ENCODE data around the gene SPECC1L. TPM values are rescaled to one million over a fixed set of nuclear protein-coding genes. Genes with fewer than 3 reads are reported as not detected.

SPECC1L gene
- total RNA-seq, 5 donors from 2014 or later (not counting 1 experiment from before 2014, with no cell fraction given) = 45.3 to 64.0 (median 54.5) TPM

- no peaks in the 10 kb centered on the region for H3K9me3 ChIP-seq
- no peaks in the 10 kb centered on the region for H3K9me3 Mint-ChIP-seq
- no peaks in the 10 kb centered on the region for H3K36me3 Mint-ChIP-seq
- H3K4me3 Mint-ChIP-seq = no peak overlapping the region
- CTCF ChIA-PET = no interaction called here
- no peaks in the 10 kb centered on the region for H3K27me3 Mint-ChIP-seq
- POLR2A ChIA-PET = no interaction called here
- DNase-seq (no peak), ATAC-seq (replicated peaks in 1 of 4) (no peak)
- H3K27ac ChIP-seq (ENCODE audit: low read length) = no peak overlapping the region
- no peaks in the 10 kb centered on the region for H3K36me3 ChIP-seq (ENCODE audit: control insufficient read depth in 2 of 2, extremely low read depth in 1 of 2, insufficient read depth in 1 of 2, low read length in 1 of 2)
- H3K27me3 ChIP-seq (replicated peaks in 1 of 2; ENCODE audit: control insufficient read depth in 2 of 2, extremely low read depth in 1 of 2, insufficient read depth in 2 of 2, low read length in 1 of 2) = no peaks in the 10 kb centered on the region
- whole genome bisulfite sequencing (ENCODE audit: insufficient coverage) = 56% methylated on average over 1 of the region's 5 CpGs
- H3K27ac Mint-ChIP-seq = no peak overlapping the region
- no peaks in the 10 kb centered on the region for H3K4me1 ChIP-seq (ENCODE audit: control insufficient read depth in 1 of 2, extremely low read depth in 1 of 2, insufficient read depth in 2 of 2, low read length in 2 of 2)
- peaks cover 0 to 5% (median 2%) of the 10 kb centered on the region in 3 donors for H3K4me1 Mint-ChIP-seq
- no peak overlapping the region for H3K4me3 ChIP-seq (ENCODE audit: control insufficient read depth in 1 of 2, extremely low read depth in 1 of 2, low read length in 1 of 2)
Observed at GRCh38 chr22:24465566-24465965, 194.9 kb downstream of the SPECC1L start.

DNA sequence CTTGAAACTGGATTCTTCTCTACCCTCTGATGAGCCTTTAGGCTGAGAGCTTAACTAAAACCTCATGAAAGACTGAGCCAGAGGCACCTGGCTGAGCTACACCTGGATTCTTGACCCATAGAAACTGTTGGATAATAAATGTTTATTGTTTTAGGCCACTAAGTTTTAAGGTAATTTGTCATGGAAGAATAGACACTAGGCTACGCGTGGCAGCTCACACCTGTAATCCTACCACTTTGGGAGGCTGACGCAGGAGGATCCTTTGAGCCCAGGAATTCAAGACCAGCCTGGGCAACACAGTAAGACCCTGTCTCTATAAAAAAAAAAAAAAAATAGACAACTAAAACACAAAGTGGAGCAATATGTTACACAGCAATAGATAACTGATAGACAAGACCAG, 195.3 kb downstream of the SPECC1L start:
- Mint-ChIP-seq H3K4me1 (peaks cover 0 to 2% (median 2%) of the 10 kb centered on the region in 3 donors), H3K36me3 (no peaks in the 10 kb centered on the region), H3K27ac (no peak overlapping the region), H3K9me3 (no peaks in the 10 kb centered on the region), H3K27me3 (no peaks in the 10 kb centered on the region), H3K4me3 (no peak overlapping the region)
- no peaks in the 10 kb centered on the region for H3K27me3 ChIP-seq (replicated peaks in 1 of 2; ENCODE audit: control insufficient read depth in 2 of 2, extremely low read depth in 1 of 2, insufficient read depth in 2 of 2, low read length in 1 of 2)
- ATAC-seq (replicated peaks in 1 of 4) (no peak), DNase-seq (no peak)
- ChIA-PET POLR2A (no interaction called here), CTCF (interaction anchor here in 1 of 2 donors (0.7 kb wide), 1 partner anchor 20 kb away, joined by 3 read pairs; no protein-coding TSS in a partner anchor)
- no peaks in the 10 kb centered on the region for H3K4me1 ChIP-seq (ENCODE audit: control insufficient read depth in 1 of 2, extremely low read depth in 1 of 2, insufficient read depth in 2 of 2, low read length in 2 of 2)
- H3K9me3 ChIP-seq = no peaks in the 10 kb centered on the region
- no peak overlapping the region for H3K4me3 ChIP-seq (ENCODE audit: control insufficient read depth in 1 of 2, extremely low read depth in 1 of 2, low read length in 1 of 2)
- no peaks in the 10 kb centered on the region for H3K36me3 ChIP-seq (ENCODE audit: control insufficient read depth in 2 of 2, extremely low read depth in 1 of 2, insufficient read depth in 1 of 2, low read length in 1 of 2)
- WGBS (ENCODE audit: insufficient coverage) = 100% methylated on average over 1 of the region's 3 CpGs
- no peak overlapping the region for H3K27ac ChIP-seq (ENCODE audit: low read length)

GRCh38 chr22:24466716-24467328, 196.2 kb downstream of the SPECC1L start:
- CTCF ChIA-PET = interaction anchor here in 1 of 2 donors (0.7 kb wide), 1 partner anchor 19 kb away, joined by 3 read pairs; no protein-coding TSS in a partner anchor
- Mint-ChIP-seq H3K4me3 (no peak overlapping the region), H3K27me3 (no peaks in the 10 kb centered on the region), H3K4me1 (peaks cover 0 to 2% (median 2%) of the 10 kb centered on the region in 3 donors), H3K27ac (no peak overlapping the region), H3K36me3 (no peaks in the 10 kb centered on the region), H3K9me3 (no peaks in the 10 kb centered on the region)
- ATAC-seq (replicated peaks in 1 of 4) (no peak), DNase-seq (no peak)
- no peak overlapping the region for H3K4me3 ChIP-seq (ENCODE audit: control insufficient read depth in 1 of 2, extremely low read depth in 1 of 2, low read length in 1 of 2)
- no peak overlapping the region for H3K27ac ChIP-seq (ENCODE audit: low read length)
- no peaks in the 10 kb centered on the region for H3K27me3 ChIP-seq (replicated peaks in 1 of 2; ENCODE audit: control insufficient read depth in 2 of 2, extremely low read depth in 1 of 2, insufficient read depth in 2 of 2, low read length in 1 of 2)
- POLR2A ChIA-PET = no interaction called here
- no CpG with 5 or more reads among the region's 1 CpG for WGBS (ENCODE audit: insufficient coverage)
- H3K4me1 ChIP-seq (ENCODE audit: control insufficient read depth in 1 of 2, extremely low read depth in 1 of 2, insufficient read depth in 2 of 2, low read length in 2 of 2) = no peaks in the 10 kb centered on the region
- H3K9me3 ChIP-seq = no peaks in the 10 kb centered on the region
- H3K36me3 ChIP-seq (ENCODE audit: control insufficient read depth in 2 of 2, extremely low read depth in 1 of 2, insufficient read depth in 1 of 2, low read length in 1 of 2) = no peaks in the 10 kb centered on the region

DNA sequence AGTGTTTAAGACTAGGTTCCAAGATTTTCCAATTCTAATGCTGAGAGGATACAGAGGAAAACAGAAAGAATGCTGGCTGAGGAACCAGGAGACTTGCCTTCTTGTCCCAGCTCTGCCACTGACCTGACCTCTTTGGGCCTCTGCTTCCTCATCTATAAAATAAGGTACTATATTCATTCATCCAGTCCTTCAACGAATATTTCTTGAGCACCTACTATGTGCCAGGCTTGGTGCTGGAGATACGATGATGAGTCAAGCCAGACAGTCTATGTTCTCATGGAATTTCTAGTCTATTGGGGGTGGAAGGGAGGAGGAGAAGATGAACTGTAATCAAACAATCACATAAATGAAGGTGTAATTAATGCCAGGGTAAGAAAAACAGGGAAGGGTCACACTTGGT, 196.7 kb downstream of the SPECC1L start:
- no peak overlapping the region for H3K27ac Mint-ChIP-seq
- POLR2A ChIA-PET = no interaction called here
- no peaks in the 10 kb centered on the region for H3K27me3 Mint-ChIP-seq
- no peaks in the 10 kb centered on the region for H3K9me3 Mint-ChIP-seq
- Histone ChIP-seq H3K9me3 (no peaks in the 10 kb centered on the region), H3K36me3 (ENCODE audit: control insufficient read depth in 2 of 2, extremely low read depth in 1 of 2, insufficient read depth in 1 of 2, low read length in 1 of 2) (no peaks in the 10 kb centered on the region), H3K27ac (ENCODE audit: low read length) (no peak overlapping the region), H3K27me3 (replicated peaks in 1 of 2; ENCODE audit: control insufficient read depth in 2 of 2, extremely low read depth in 1 of 2, insufficient read depth in 2 of 2, low read length in 1 of 2) (no peaks in the 10 kb centered on the region), H3K4me1 (ENCODE audit: control insufficient read depth in 1 of 2, extremely low read depth in 1 of 2, insufficient read depth in 2 of 2, low read length in 2 of 2) (no peaks in the 10 kb centered on the region), H3K4me3 (ENCODE audit: control insufficient read depth in 1 of 2, extremely low read depth in 1 of 2, low read length in 1 of 2) (no peak overlapping the region)
- whole genome bisulfite sequencing (ENCODE audit: insufficient coverage) = no CpG with 5 or more reads among the region's 2 CpGs
- CTCF ChIA-PET = no interaction called here
- DNase-seq = no peak
- peaks cover 0 to 2% (median 2%) of the 10 kb centered on the region in 3 donors for H3K4me1 Mint-ChIP-seq
- no peak for ATAC-seq (replicated peaks in 1 of 4)
- no peak overlapping the region for H3K4me3 Mint-ChIP-seq
- no peaks in the 10 kb centered on the region for H3K36me3 Mint-ChIP-seq

Other genes starting within 250 kb of the SPECC1L start
- gene SUSD2, start 89.3 kb upstream of the SPECC1L start, total RNA-seq = 1 to 10 TPM; 1.3 to 2.3 (median 1.6) TPM
- under 1 TPM in 1 of 5 donors, not detected in 4; 0.63 TPM for gene GGT5, start 25.7 kb upstream of the SPECC1L start, total RNA-seq
- gene ADORA2A, start 156.8 kb downstream of the SPECC1L start, total RNA-seq = 10 to 100 TPM; 29.1 to 35.1 (median 30.1) TPM
- 1 to 10 TPM in 4 of 5 donors, under 1 TPM in 1; 0.72 to 4.1 (median 1.8) TPM for gene UPB1, start 224.5 kb downstream of the SPECC1L start, total RNA-seq